Activated CD8-positive, alpha-beta T cell treated with anti-CD3 and anti-CD28 coated beads for 36 hours (primary cell): ENCODE results near the gene HIVEP1. TPM values are rescaled to one million over a fixed set of nuclear protein-coding genes. Genes with fewer than 3 reads are reported as not detected.

ENCODE experiments used
- ATAC-seq: fragments of 200-7000 bp; cut with Tn5 transposase; one replicate; pipeline ENCODE4 v1.10.0; 2021; ENCODE audit warnings: mild to moderate bottlenecking, moderate library complexity
- CTCF ChIA-PET: fragments of 350-600 bp; sonication (Branson Sonifier 250); formaldehyde crosslinking; loops from one replicate; lab custom pipeline; 2021; ENCODE audit warnings: antibody characterized with exemption; lab: Charles Lee
- POLR2A ChIA-PET: fragments of 350-600 bp; sonication (Branson Sonifier 250); formaldehyde crosslinking; loops from one replicate; lab custom pipeline; 2021; ENCODE audit warnings: antibody characterized with exemption; lab: Charles Lee
- DNase-seq: peaks from one replicate; pipeline ENCODE4 v3.0.0-alpha.2; 2020
- H3K27ac Mint-ChIP-seq: one replicate; pipeline ENCODE4 v1.8.0; 2021; ENCODE audit warnings: mild to moderate bottlenecking, mixed read lengths
- H3K27me3 Mint-ChIP-seq: one replicate; pipeline ENCODE4 v1.8.0; 2021; ENCODE audit warnings: mixed read lengths
- H3K36me3 Mint-ChIP-seq: one replicate; pipeline ENCODE4 v1.8.0; 2021; ENCODE audit warnings: low read depth, mixed read lengths
- H3K4me1 Mint-ChIP-seq: one replicate; pipeline ENCODE4 v1.8.0; 2021; ENCODE audit warnings: low read depth, mixed read lengths
- H3K4me3 Mint-ChIP-seq: one replicate; pipeline ENCODE4 v1.8.0; 2021; ENCODE audit warnings: mild to moderate bottlenecking, moderate library complexity, mixed read lengths
- H3K9me3 Mint-ChIP-seq: one replicate; pipeline ENCODE4 v1.8.0; 2021; ENCODE audit warnings: mixed read lengths
- CTCF ChIP-seq: fragments of 200-600 bp; IDR thresholded peaks from one replicate; pipeline ENCODE4 v1.8.0; 2022; ENCODE audit warnings: antibody characterized with exemption, mild to moderate bottlenecking
- intact Hi-C: fragments of 100-400 bp; cut with micrococcal nuclease; formaldehyde crosslinking; loops from one replicate; pipeline ENCODE4 v1.10.0; 2022
- total RNA-seq, 2 experiments: library from RNA; stranded (reverse); gene quantifications; one replicate each; pipeline ENCODE4 v1.2.3, GENCODE V29; 2021

The HIVEP1 gene
- total RNA-seq, 2 experiments from 2014 or later = 38.5 to 41.3 TPM

- POLR2A ChIA-PET = no interaction called here
- H3K27ac Mint-ChIP-seq = no peak overlapping the region
- ATAC-seq (no peak), DNase-seq (no peak)
- H3K36me3 Mint-ChIP-seq = peaks cover 40% of the 10 kb centered on the region
- intact Hi-C loops = no loop called here
- H3K27me3 Mint-ChIP-seq = no peaks in the 10 kb centered on the region
- no peak overlapping the region for H3K4me3 Mint-ChIP-seq
- H3K4me1 Mint-ChIP-seq = peaks cover 20% of the 10 kb centered on the region
- no peaks in the 10 kb centered on the region for H3K9me3 Mint-ChIP-seq
- CTCF ChIA-PET = no interaction called here
- TF ChIP-seq CTCF = no peak
These were observed 82.6 kb downstream of the HIVEP1 start for GRCh38 chr6:12094689-12095088.

- Mint-ChIP-seq H3K27me3 (no peaks in the 10 kb centered on the region), H3K27ac (no peak overlapping the region), H3K9me3 (no peaks in the 10 kb centered on the region), H3K4me1 (peaks cover 26% of the 10 kb centered on the region), H3K36me3 (peaks cover 34% of the 10 kb centered on the region), H3K4me3 (no peak overlapping the region)
- CTCF ChIA-PET = no interaction called here
- intact Hi-C loops = no loop called here
- POLR2A ChIA-PET = no interaction called here
- DNase-seq = no peak
- TF ChIP-seq CTCF = no peak
- no peak for ATAC-seq
These were observed 84.2 kb downstream of the HIVEP1 start for GRCh38 chr6:12096342-12096741.

GRCh38 chr6:12097791-12098190 is 85.7 kb downstream of the HIVEP1 start:
- intact Hi-C loops = no loop called here

GRCh38 chr6:12099623-12100338 is 87.7 kb downstream of the HIVEP1 start:
- H3K27me3 Mint-ChIP-seq = no peaks in the 10 kb centered on the region
- DNase-seq (no peak), ATAC-seq (no peak)
- peaks cover 41% of the 10 kb centered on the region for H3K4me1 Mint-ChIP-seq
- ChIA-PET CTCF (no interaction called here), POLR2A (no interaction called here)
- no peak for TF ChIP-seq CTCF
- intact Hi-C loops = no loop called here
- peaks cover 3% of the 10 kb centered on the region for H3K9me3 Mint-ChIP-seq
- no peak overlapping the region for H3K27ac Mint-ChIP-seq
- H3K36me3 Mint-ChIP-seq = peaks cover 32% of the 10 kb centered on the region
- H3K4me3 Mint-ChIP-seq = no peak overlapping the region

More at GRCh38 chr6:12097791-12098190, 85.7 kb downstream of the HIVEP1 start:
- no peak for ATAC-seq
- no peak for TF ChIP-seq CTCF
- H3K36me3 Mint-ChIP-seq = peaks cover 34% of the 10 kb centered on the region
- no peaks in the 10 kb centered on the region for H3K9me3 Mint-ChIP-seq
- POLR2A ChIA-PET = interaction anchor here (0.7 kb wide), 1 partner anchor 15 kb away, joined by 3 read pairs; no protein-coding TSS in a partner anchor
- CTCF ChIA-PET = no interaction called here
- H3K4me1 Mint-ChIP-seq = peaks cover 37% of the 10 kb centered on the region
- no peak overlapping the region for H3K27ac Mint-ChIP-seq
- H3K27me3 Mint-ChIP-seq = no peaks in the 10 kb centered on the region
- no peak for DNase-seq
- no peak overlapping the region for H3K4me3 Mint-ChIP-seq

GRCh38 chr6:12101048-12101447 is 88.9 kb downstream of the HIVEP1 start:
- Mint-ChIP-seq H3K4me1 (peaks cover 34% of the 10 kb centered on the region), H3K4me3 (no peak overlapping the region), H3K9me3 (peaks cover 3% of the 10 kb centered on the region), H3K36me3 (peaks cover 26% of the 10 kb centered on the region), H3K27me3 (no peaks in the 10 kb centered on the region), H3K27ac (no peak overlapping the region)
- ATAC-seq (no peak), DNase-seq (no peak)
- POLR2A ChIA-PET = no interaction called here
- intact Hi-C loops = no loop called here
- TF ChIP-seq CTCF = no peak
- CTCF ChIA-PET = no interaction called here
